GM12801 (cell line): ENCODE data around the gene GATD1.

Source experiments
- TF ChIP-seq, protein P1 (sequence below): IDR thresholded peaks from one replicate; pipeline ENCODE4 v1.5.1; 2011; ENCODE audit warnings: control low read depth; ENCODE audit not compliant: insufficient read length; ENCODE audit errors: extremely low read depth

Gene GATD1

DNA sequence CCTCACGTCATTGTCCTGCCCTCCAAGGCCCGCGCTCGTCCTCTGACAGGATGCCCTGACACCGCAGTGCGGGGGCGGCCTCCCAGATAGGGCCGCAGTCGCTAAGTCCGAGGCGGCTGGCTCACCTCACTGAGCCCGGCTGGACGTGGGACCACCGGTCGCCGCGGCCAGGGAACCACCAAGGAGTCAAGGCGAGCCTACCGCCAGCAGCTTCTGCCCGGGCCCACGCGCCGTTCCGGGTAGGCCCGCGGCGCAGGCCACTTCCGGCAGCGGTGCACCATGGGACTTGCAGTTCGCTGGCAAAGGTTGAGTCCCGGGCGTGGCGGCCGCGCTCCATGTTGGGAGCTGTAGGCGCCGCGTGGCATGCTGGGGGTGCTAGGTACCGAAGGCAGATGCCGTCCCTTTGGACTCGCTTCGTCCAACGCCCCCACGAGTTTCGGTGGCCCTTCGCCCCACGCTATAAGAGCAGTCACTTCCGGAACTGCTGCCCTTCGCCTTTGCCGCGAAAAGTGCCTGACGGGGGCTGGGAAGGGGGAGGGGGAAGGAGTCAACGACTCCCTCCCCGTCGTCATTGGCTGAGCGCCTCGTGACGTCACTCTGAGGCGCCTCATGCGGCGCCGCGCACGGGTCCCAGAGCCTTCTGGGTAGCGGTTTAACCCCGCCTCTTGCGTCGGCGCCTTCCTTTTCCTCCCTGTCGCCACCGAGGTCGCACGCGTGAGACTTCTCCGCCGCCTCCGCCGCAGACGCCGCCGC, 32.2 kb upstream of the GATD1 start, which contains the start of gene RPLP2:
TSS of gene RPLP2 (plus strand) at position 681 of the 753 bp plus-strand sequence. CDS start 268 bp downstream, outside the sequence.
- TF ChIP-seq, protein P1, sequence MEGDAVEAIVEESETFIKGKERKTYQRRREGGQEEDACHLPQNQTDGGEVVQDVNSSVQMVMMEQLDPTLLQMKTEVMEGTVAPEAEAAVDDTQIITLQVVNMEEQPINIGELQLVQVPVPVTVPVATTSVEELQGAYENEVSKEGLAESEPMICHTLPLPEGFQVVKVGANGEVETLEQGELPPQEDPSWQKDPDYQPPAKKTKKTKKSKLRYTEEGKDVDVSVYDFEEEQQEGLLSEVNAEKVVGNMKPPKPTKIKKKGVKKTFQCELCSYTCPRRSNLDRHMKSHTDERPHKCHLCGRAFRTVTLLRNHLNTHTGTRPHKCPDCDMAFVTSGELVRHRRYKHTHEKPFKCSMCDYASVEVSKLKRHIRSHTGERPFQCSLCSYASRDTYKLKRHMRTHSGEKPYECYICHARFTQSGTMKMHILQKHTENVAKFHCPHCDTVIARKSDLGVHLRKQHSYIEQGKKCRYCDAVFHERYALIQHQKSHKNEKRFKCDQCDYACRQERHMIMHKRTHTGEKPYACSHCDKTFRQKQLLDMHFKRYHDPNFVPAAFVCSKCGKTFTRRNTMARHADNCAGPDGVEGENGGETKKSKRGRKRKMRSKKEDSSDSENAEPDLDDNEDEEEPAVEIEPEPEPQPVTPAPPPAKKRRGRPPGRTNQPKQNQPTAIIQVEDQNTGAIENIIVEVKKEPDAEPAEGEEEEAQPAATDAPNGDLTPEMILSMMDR, result no peak

DNA sequence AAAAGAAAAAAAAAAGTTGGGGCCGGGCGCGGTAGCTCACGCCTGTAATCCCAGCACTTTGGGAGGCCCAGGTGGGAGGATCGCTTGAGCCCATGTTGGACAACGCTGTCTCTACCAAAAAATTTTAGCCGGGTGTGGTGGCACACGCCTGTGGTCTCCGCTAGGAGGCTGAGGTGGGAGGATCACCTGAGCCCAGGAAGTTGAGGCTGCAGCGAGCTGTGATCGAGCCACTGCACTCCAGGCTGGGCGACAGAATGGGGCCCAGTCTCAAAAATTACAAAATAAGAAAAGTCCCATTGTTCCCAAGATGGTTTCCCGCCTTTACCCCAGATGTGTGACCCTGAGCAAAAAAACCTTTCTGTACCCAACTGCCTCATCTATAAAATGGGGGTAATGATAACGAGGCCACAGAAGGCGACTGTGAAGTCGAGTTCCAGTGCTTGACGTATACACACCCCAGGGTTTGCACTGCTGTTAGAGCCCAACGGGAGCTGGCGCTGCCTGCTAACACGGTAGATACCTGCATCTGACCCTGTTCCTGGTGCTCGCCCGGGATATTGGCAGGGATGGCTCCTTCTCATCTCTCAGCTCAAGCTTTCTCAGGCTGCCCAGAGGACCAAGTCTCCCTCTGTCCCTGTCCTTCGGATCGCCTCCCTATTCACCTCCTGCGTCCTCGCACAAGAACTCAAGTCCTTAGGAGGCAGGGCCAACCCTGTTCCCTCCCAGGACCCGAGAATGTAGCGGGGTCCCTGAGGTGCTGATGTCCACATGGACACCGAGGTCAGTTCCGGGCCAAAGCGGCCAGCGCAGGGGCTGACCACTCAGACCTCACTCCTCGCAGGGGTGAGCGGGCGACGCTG, 31.4 kb upstream of the GATD1 start:
- TF ChIP-seq, protein P1, result no peak

DNA sequence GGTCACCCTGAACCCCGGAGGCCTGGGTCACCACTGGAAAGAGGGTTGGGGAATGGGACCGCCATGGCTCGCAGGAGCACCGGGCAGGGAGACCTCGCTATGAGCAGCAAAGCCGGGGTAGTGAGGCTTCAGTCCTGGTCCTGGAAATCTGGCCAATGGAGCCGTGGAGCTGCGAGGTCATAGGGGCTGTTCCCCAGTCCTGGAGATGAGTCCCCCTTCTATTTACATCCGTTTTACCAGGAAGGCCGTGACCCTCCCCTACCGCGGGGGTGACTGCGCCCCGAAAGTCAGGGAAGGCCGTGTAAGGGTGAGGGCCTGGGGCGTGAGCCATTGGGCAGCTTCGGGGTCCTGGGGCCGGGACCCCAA, 27.3 kb upstream of the GATD1 start:
- TF ChIP-seq, protein P1, result no peak

DNA sequence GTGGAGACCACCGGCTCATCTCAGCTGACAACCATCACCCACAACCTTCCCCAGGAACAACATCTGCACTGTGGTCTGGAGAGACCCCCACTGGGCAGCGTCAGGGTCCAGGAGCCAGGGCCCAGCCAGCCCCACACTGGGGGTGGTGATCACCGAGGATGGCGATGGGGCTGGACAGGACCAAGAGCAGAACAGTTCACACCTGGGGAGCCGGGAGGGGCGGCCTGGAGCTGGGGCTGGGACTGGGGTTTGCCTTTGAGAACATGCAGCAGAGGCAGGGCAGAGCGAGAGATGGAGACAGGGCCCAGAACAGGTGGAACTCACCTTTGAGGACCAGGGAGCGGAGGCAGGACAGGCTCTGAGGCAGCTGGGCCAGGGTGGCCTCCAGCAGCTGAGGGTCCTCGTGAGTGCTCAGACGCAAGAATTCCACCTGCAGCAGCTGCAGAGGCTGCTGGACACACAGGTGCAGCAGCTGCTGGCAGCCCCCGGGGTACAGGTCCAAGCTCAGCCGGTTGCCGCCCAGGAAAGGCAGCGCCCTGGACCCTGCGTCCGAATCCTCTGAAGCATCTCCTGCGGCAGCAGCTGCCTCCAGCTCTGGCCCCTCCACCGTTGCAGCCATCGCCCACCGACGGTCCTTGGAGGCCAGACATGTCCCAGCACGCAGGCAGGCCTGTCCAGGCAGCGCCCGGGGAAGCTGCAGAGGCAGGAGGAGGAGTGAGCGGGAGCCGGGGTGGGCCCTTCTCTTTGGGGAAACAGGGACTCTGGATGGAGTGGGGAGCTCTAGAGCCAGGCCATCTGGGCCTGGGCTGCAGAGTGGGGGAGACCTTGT, 26.7 kb upstream of the GATD1 start:
- TF ChIP-seq, protein P1, result no peak

DNA sequence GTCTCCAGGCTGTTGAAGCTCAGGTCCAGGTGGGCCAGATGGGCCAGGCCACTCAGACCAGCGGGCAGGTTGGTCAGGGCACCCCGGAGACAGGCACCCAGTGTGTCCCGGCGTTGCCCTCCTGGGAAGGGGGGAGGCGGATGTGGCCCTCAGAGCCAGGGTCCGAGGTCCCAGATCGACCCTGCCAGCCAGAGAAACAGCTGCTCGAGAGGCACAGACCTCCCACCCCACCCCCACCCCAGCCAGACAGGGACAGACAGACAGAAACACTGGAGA, 26.1 kb upstream of the GATD1 start:
- TF ChIP-seq, protein P1, result no peak

DNA sequence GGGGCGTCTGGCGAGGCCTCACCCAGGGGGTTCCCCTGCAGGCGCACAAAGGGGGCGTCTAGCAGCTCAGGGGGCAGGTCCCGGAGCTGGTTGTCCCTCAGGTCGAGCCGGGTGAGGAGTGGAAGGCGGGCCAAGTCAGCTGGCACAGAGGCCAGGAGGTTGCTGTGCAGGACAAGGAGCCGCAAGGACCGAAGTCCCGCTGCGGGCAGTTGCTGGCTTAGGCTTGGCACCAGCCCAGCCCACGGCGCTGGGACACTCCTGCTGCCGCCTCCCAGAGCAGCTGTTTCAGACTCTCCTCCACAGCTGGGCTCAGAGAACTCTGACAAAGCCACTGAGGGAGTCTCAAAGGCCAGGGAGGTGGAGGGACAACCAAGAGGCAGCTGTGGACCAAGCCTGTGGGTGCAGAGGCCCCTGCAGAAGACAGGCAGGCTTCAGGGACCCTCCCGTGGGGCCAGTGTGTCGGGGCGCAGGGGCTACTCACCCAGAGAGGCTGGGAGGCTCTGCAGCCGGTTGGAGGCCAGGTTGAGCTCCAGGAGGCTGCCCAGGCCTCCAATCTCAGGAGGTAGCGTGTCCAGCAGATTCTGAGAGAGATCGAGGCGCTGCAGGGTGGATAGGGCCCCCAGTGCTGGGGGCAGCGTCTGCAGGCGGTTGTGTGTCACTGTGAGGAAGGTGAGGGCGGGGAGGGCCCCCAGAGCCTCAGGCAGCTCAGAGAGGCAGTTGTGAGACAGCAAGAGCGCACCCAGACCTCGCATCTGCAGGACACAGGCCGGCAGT, 25.6 kb upstream of the GATD1 start:
- TF ChIP-seq, protein P1, result no peak
